ENCODE measurements around the gene ST6GALNAC2.
"Not testable (repeated sequence)": the region's sequence is repeated elsewhere in the genome, so short reads cannot be mapped to it uniquely, and the experiment has no call there.

Gene ST6GALNAC2

DNA sequence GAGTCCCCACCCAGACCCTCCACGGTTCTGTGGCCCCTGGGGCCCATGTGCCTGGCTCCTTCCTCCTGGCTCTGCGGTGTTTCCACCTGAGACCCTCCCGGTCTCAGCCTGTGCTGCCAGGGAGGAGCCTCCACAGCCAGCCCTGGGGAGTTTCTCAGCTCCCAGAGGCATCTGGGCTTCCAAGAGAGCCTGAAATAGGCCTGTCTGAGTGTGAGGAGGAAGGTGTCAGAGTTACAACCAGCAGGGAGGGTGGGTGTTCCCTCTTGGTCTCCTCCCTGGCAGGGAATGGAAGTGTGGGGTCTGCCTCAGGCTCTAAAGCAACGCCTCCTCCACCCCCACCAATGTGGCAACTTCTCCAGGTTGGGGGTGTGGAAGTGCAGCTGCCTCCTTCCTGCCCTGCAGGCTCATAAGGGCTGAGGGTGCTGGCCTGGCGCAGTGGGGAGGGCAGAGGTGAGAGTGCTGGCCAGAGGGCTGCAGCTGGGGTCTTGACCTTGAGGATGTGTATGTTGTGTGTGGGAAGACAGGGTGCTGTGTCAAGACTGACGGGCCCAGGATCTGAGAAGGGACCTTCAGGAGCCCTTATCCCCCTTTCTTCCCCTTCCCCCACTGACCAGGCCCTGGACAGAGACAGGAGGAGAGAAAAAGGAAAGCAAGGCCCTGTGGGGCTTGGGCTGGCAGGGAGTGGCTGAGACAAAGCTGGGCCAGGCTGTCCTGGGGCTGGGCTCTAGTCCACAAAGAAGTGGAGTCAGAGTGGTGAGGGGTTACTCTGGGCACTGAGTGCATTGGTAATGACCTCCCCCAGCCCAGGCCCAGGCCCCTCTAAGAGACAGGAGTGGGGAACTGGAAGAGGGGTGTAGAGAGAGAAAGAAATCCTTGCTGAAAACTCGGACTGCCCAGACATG is 50.6 kb downstream of the ST6GALNAC2 start:
- H3K27ac ChIP-seq (ENCODE audit: low read length) = no peak overlapping the region
- peaks cover 53% of the 10 kb centered on the region for H3K27me3 ChIP-seq (ENCODE audit: insufficient read depth, low read length)
- H3K9ac ChIP-seq (ENCODE audit: low read depth, low read length) = no peak overlapping the region
- no peak overlapping the region for H3K4me3 ChIP-seq (ENCODE audit: low read length)
- no peaks in the 10 kb centered on the region for H3K9me3 ChIP-seq (ENCODE audit: insufficient read depth, low read depth, low read length)
- no peaks in the 10 kb centered on the region for H3K4me1 ChIP-seq (ENCODE audit: insufficient read depth, low read length)
- H3K36me3 ChIP-seq (ENCODE audit: insufficient read depth, low read depth, low read length) = no peaks in the 10 kb centered on the region

DNA sequence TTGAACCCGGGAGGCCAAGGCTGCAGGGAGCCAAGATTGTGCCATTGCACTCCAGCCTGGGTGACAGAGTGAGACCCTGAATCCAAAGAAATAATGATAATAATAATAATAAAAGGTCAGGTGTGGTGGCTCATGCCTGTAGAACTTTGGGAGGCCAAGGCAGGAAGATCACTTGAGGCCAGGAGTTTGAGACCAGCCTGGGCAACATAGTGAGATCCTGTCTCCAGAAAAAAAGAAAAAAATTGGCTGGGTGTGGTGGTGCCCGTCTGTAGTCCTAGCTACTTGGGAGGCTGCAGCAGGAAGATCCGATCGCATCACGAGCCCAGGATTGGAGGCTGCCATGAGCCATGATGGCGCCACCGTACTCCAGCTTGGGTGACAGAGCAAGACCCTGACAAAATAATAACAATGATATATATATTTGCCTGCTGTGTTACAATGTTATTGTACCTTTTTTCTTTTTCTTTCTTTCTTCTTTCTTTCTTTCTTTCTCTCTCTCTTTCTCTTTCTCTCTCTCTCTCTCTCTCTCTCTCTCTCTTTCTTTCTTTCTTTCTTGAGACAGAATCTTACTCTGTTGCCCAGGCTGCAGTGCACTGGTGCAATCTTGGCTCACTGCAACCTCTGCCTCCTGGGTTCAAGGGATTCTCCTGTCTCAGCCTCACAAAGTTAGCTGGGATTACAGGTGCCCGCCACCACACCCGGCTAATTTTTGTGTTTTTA is 51.9 kb downstream of the ST6GALNAC2 start:
- H3K9ac ChIP-seq (ENCODE audit: low read depth, low read length); H3K36me3 ChIP-seq (ENCODE audit: insufficient read depth, low read depth, low read length); H3K4me1 ChIP-seq (ENCODE audit: insufficient read depth, low read length); H3K9me3 ChIP-seq (ENCODE audit: insufficient read depth, low read depth, low read length); H3K4me3 ChIP-seq (ENCODE audit: low read length); H3K27ac ChIP-seq (ENCODE audit: low read length): not testable (repeated sequence)
- peaks cover 40% of the 10 kb centered on the region for H3K27me3 ChIP-seq (ENCODE audit: insufficient read depth, low read length)

GRCh38 chr17:76532072-76532651 is 53.5 kb downstream of the ST6GALNAC2 start:
- H3K9ac ChIP-seq (ENCODE audit: low read depth, low read length) = no peak overlapping the region
- H3K4me1 ChIP-seq (ENCODE audit: insufficient read depth, low read length) = peaks cover 3% of the 10 kb centered on the region; the same call in 1 of the 2 replicates
- no peak overlapping the region for H3K27ac ChIP-seq (ENCODE audit: low read length)
- H3K27me3 ChIP-seq (ENCODE audit: insufficient read depth, low read length) = peaks cover 25% of the 10 kb centered on the region
- H3K4me3 ChIP-seq (ENCODE audit: low read length) = no peak overlapping the region
- H3K36me3 ChIP-seq (ENCODE audit: insufficient read depth, low read depth, low read length) = no peaks in the 10 kb centered on the region
- H3K9me3 ChIP-seq (ENCODE audit: insufficient read depth, low read depth, low read length) = no peaks in the 10 kb centered on the region

DNA sequence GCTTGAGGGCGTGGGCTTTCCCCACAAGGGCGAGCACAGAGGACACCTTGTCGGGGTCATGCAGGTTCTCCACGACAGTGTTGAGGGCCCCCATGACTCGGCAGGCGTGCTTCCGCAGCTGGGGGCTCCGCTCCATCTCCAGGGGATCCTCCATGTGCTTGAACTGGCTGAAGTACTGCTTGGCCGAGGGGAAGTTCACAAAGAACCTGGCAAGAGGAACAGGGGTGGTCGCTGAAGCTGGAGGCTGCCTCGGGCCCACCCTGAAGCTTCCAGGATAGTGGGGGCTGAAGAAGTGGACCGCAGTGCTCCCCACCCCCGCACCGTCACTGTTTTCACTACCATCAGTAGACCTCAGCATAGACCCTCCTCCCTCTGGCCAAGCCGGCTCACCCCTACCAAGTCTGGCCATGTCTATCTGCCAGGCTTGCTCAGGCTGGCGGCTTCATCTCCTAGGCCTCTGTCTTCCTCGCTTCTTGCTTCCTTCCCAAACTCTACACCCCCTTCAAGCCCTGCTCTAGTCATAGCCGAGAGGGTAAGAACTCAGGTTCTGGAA is 54.1 kb downstream of the ST6GALNAC2 start:
- Histone ChIP-seq H3K9me3 (ENCODE audit: insufficient read depth, low read depth, low read length) (no peaks in the 10 kb centered on the region), H3K4me1 (ENCODE audit: insufficient read depth, low read length) (peaks cover 3% of the 10 kb centered on the region; the same call in 1 of the 2 replicates), H3K4me3 (ENCODE audit: low read length) (no peak overlapping the region), H3K9ac (ENCODE audit: low read depth, low read length) (no peak overlapping the region), H3K36me3 (ENCODE audit: insufficient read depth, low read depth, low read length) (no peaks in the 10 kb centered on the region), H3K27me3 (ENCODE audit: insufficient read depth, low read length) (peaks cover 19% of the 10 kb centered on the region), H3K27ac (ENCODE audit: low read length) (no peak overlapping the region)

DNA sequence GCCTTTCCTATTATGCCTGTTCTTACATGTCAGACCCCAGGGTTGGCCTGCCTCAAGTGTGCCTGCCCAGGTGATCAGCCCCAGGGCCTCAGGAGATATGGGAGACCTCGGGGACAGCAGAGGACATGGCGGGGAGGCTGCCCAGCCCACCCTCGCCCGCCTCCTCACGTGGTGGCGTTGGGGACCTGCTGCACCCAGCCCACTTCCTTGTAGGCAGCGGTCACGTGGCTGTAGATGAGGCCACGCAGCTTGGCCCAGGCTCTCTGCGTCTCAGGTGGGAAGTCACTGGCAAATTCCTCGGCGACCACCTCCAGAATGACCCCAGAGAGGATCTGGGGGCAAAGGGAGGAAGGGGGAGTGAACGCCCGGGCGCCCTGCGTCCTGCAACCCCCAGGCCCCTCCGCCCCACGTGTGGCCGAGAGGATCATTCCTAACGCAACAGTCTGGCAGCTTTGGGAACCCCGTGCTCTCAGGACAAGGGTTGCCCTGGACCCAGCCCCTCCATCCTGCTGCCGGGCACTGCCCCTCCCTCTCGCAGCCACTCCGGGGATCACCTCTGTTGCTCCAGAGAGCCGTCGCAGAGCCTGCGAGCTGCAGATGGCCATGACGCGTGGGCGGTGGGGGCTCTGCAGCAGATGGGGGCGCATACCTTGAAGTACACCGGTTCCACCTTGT is 54.7 kb downstream of the ST6GALNAC2 start:
- Histone ChIP-seq H3K27me3 (ENCODE audit: insufficient read depth, low read length) (peaks cover 13% of the 10 kb centered on the region), H3K27ac (ENCODE audit: low read length) (no peak overlapping the region), H3K4me1 (ENCODE audit: insufficient read depth, low read length) (peaks cover 3% of the 10 kb centered on the region; the same call in 1 of the 2 replicates), H3K4me3 (ENCODE audit: low read length) (no peak overlapping the region), H3K9ac (ENCODE audit: low read depth, low read length) (no peak overlapping the region), H3K36me3 (ENCODE audit: insufficient read depth, low read depth, low read length) (no peaks in the 10 kb centered on the region), H3K9me3 (ENCODE audit: insufficient read depth, low read depth, low read length) (no peaks in the 10 kb centered on the region)

GRCh38 chr17:76530095-76530723 is 55.5 kb downstream of the ST6GALNAC2 start:
- Histone ChIP-seq H3K9ac (ENCODE audit: low read depth, low read length) (no peak overlapping the region), H3K27ac (ENCODE audit: low read length) (no peak overlapping the region), H3K36me3 (ENCODE audit: insufficient read depth, low read depth, low read length) (no peaks in the 10 kb centered on the region), H3K27me3 (ENCODE audit: insufficient read depth, low read length) (peaks cover 6% of the 10 kb centered on the region; the same call in 1 of the 2 replicates), H3K4me1 (ENCODE audit: insufficient read depth, low read length) (peaks cover 3% of the 10 kb centered on the region; the same call in 1 of the 2 replicates), H3K9me3 (ENCODE audit: insufficient read depth, low read depth, low read length) (no peaks in the 10 kb centered on the region), H3K4me3 (ENCODE audit: low read length) (no peak overlapping the region)

GRCh38 chr17:76529224-76530094 is 56.2 kb downstream of the ST6GALNAC2 start:
- Histone ChIP-seq H3K4me3 (ENCODE audit: low read length) (no peak overlapping the region), H3K27me3 (ENCODE audit: insufficient read depth, low read length) (no peaks in the 10 kb centered on the region), H3K9ac (ENCODE audit: low read depth, low read length) (no peak overlapping the region), H3K9me3 (ENCODE audit: insufficient read depth, low read depth, low read length) (no peaks in the 10 kb centered on the region), H3K27ac (ENCODE audit: low read length) (no peak overlapping the region), H3K4me1 (ENCODE audit: insufficient read depth, low read length) (peaks cover 3% of the 10 kb centered on the region; the same call in 1 of the 2 replicates), H3K36me3 (ENCODE audit: insufficient read depth, low read depth, low read length) (no peaks in the 10 kb centered on the region)

DNA sequence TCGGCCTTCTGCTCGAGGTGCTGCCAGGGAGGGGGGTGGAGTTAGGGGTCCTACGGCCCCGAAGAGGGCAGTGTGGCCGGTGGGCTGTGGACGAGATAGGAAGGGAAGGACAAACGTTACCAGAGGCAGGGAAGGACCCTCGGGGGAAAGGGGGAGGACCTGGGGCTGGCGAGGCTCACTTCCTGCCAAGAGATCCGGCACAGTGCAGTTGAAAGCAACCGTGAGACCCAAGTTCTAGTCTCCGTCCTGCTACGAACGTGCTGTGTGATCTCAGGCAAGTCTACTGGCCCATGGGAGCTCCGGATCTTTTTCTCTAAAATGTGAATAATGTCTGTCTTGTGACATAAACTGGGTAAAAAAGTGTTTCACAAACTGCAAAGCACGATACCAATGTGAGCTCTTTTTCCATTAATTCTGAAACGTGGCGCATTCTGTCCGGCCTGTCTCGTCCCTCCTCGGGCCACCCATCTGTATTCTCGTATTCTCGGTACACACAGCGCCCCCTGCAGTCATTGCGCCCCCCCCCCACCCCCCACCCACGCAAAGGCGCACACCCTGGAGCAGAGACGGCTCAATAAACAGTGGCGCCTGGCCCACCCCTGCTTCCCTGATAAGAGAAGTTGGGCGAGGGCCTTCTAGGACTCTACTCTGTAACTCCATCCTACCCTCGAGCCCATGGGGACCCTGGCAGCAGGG is 57.0 kb downstream of the ST6GALNAC2 start:
- Histone ChIP-seq H3K4me3 (ENCODE audit: low read length) (no peak overlapping the region), H3K27ac (ENCODE audit: low read length) (no peak overlapping the region), H3K36me3 (ENCODE audit: insufficient read depth, low read depth, low read length) (no peaks in the 10 kb centered on the region), H3K4me1 (ENCODE audit: insufficient read depth, low read length) (peaks cover 3% of the 10 kb centered on the region; the same call in 1 of the 2 replicates), H3K27me3 (ENCODE audit: insufficient read depth, low read length) (peaks cover 1% of the 10 kb centered on the region), H3K9me3 (ENCODE audit: insufficient read depth, low read depth, low read length) (no peaks in the 10 kb centered on the region), H3K9ac (ENCODE audit: low read depth, low read length) (no peak overlapping the region)

DNA sequence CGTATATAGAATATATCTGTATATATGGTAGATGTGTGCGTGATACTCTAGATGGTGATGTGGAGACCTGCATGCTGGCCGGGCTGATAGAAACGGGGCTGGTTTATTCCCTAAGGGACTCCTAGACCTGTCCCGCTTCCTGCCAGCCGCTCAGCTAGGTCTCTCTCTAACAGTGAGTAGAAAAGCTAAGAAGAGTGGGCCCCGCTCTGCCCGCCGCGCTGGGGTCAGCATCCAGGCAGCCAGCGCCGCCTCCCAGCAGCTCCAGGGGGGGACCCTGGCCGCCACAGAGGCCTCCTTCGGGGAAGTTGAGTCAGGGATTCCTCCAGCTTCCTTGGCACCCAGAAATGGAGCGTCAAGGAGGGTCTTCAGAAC is 57.5 kb downstream of the ST6GALNAC2 start:
- H3K36me3 ChIP-seq (ENCODE audit: insufficient read depth, low read depth, low read length) = no peaks in the 10 kb centered on the region
- peaks cover 3% of the 10 kb centered on the region; the same call in 1 of the 2 replicates for H3K4me1 ChIP-seq (ENCODE audit: insufficient read depth, low read length)
- H3K9ac ChIP-seq (ENCODE audit: low read depth, low read length) = no peak overlapping the region
- no peak overlapping the region for H3K4me3 ChIP-seq (ENCODE audit: low read length)
- no peaks in the 10 kb centered on the region for H3K9me3 ChIP-seq (ENCODE audit: insufficient read depth, low read depth, low read length)
- H3K27me3 ChIP-seq (ENCODE audit: insufficient read depth, low read length) = peaks cover 6% of the 10 kb centered on the region
- H3K27ac ChIP-seq (ENCODE audit: low read length) = no peak overlapping the region
